ACC112 (cell line): Measurements from ENCODE around the gene ADAD2.
A peak's percentile ranks its signal among the peaks of the same experiment; 100 is the strongest.

ENCODE experiments used
- H2AFZ ChIP-seq: fragments of 200-600 bp; sonication (generic); one replicate; pipeline ENCODE4 v1.6.0; 2017; ENCODE audit warnings: antibody characterized with exemption, low read length; ENCODE audit not compliant: unreplicated experiment
- H3K27ac ChIP-seq: fragments of 200-600 bp; sonication (generic); 2 replicates; pipeline ENCODE4 v1.5.1; 2014; ENCODE audit warnings: low read depth, mild to moderate bottlenecking, antibody characterized with exemption, low read length, moderate library complexity
- H3K27me3 ChIP-seq: fragments of 200-600 bp; sonication (generic); 2 replicates; pipeline ENCODE4 v1.6.1; 2014; ENCODE audit warnings: mild to moderate bottlenecking, antibody characterized with exemption, low read length, moderate library complexity, mixed read lengths; ENCODE audit not compliant: insufficient read depth
- H3K36me3 ChIP-seq: fragments of 200-600 bp; sonication (generic); 2 replicates; pipeline ENCODE4 v1.6.1; 2016; ENCODE audit warnings: mild to moderate bottlenecking, antibody characterized with exemption, low read length, moderate library complexity, mixed read lengths; ENCODE audit not compliant: insufficient read depth
- H3K4me1 ChIP-seq: fragments of 200-600 bp; sonication (generic); one replicate; pipeline ENCODE4 v1.6.1; 2016; ENCODE audit warnings: low read length, mixed read lengths; ENCODE audit not compliant: insufficient read depth, unreplicated experiment, control insufficient read depth
- H3K4me3 ChIP-seq: fragments of 200-600 bp; sonication (generic); 2 replicates; pipeline ENCODE4 v1.5.1; 2014; ENCODE audit warnings: mild to moderate bottlenecking, low read depth, low read length
- H3K79me2 ChIP-seq: fragments of 200-600 bp; sonication (generic); one replicate; pipeline ENCODE4 v1.6.0; 2016; ENCODE audit warnings: low read length; ENCODE audit not compliant: control insufficient read depth, unreplicated experiment, insufficient read depth

The ADAD2 gene

DNA sequence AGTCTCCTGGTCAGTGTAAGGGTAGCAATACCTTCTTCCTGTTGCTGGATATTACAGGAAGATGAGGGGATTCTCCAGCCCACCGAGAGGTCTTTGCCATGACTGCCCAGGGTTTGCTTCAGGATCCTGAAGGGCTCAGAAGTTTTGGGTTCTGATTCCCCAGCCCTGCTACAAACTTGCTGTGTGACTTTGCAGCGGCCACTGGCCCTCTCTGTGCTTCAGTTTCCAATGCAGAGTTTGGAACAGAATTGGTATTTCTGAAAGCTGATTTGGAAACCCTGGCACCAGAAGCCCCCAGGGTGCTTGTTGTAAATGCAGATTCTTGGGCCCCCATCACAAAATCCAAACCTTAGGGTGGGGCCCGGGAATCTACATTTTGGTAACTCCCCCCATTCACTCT lies 34.2 kb downstream of the ADAD2 start:
- no peaks in the 10 kb centered on the region for H3K79me2 ChIP-seq
- no peak overlapping the region for H3K4me3 ChIP-seq
- H3K27me3 ChIP-seq, result no peaks in the 10 kb centered on the region
- H2AFZ ChIP-seq, result no peak overlapping the region
- no peak overlapping the region for H3K27ac ChIP-seq
- peaks cover 26% of the 10 kb centered on the region for H3K4me1 ChIP-seq
- no peaks in the 10 kb centered on the region for H3K36me3 ChIP-seq

GRCh38 chr16:84225571-84225970 lies 34.6 kb downstream of the ADAD2 start:
- no peak overlapping the region for H2AFZ ChIP-seq
- no peak overlapping the region for H3K4me3 ChIP-seq
- no peaks in the 10 kb centered on the region for H3K36me3 ChIP-seq
- no peaks in the 10 kb centered on the region for H3K79me2 ChIP-seq
- H3K27ac ChIP-seq, result no peak overlapping the region
- H3K4me1 ChIP-seq, result peaks cover 26% of the 10 kb centered on the region
- no peaks in the 10 kb centered on the region for H3K27me3 ChIP-seq

DNA sequence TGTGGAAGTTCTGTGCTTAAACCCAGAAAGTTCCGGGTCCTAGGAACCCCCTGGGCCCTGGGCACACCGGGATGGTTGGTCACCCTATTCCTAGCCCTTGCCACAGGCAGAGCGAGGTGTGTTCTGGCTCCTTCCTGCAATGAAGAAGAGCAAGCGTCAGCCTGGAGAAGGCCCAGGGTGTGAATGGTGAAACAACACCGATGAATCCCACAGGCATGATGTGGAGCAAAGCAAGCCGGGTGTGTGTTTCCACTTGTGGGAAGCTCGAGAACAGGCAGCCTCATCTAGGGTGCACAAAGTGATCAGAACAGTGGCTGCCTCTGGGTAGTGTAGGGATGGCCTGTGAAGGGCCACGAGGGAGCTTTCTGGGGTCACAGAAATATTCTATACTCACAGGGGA lies 35.1 kb downstream of the ADAD2 start:
- Histone ChIP-seq H3K27ac (no peak overlapping the region), H2AFZ (no peak overlapping the region), H3K4me3 (no peak overlapping the region), H3K79me2 (no peaks in the 10 kb centered on the region), H3K4me1 (peaks cover 26% of the 10 kb centered on the region), H3K36me3 (no peaks in the 10 kb centered on the region), H3K27me3 (no peaks in the 10 kb centered on the region)

DNA sequence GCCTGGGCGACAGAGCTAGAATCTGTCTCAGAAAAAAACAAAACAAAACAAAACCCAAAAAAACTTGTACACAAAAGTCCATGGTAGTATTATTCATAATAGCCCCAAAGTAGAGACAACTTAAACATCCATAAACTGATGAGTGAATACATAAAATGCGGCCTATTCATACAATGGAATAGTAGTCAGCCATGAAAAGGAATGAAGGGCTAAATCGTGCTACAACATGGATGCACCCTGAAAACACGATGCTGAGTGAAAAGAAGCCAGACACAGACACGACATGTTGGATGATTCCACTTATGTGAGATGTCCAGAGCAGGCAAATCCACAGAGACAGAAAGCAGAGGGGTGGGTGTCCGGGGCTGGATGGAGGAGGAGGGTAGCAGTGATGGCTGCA lies 36.6 kb downstream of the ADAD2 start:
- Histone ChIP-seq H3K27me3 (no peaks in the 10 kb centered on the region), H3K27ac (no peak overlapping the region), H3K36me3 (no peaks in the 10 kb centered on the region), H3K4me3 (no peak overlapping the region), H3K79me2 (no peaks in the 10 kb centered on the region), H3K4me1 (peaks cover 26% of the 10 kb centered on the region), H2AFZ (no peak overlapping the region)

GRCh38 chr16:84228256-84228838 lies 37.4 kb downstream of the ADAD2 start:
- H3K4me1 ChIP-seq, result peaks cover 25% of the 10 kb centered on the region
- no peaks in the 10 kb centered on the region for H3K79me2 ChIP-seq
- H3K27me3 ChIP-seq, result no peaks in the 10 kb centered on the region
- no peaks in the 10 kb centered on the region for H3K36me3 ChIP-seq
- H2AFZ ChIP-seq, result no peak overlapping the region
- H3K27ac ChIP-seq, result peak overlapping the region; percentile 75
- peak overlapping the region; percentile 53 for H3K4me3 ChIP-seq

GRCh38 chr16:84229471-84229870 lies 38.5 kb downstream of the ADAD2 start:
- peaks cover 14% of the 10 kb centered on the region for H3K4me1 ChIP-seq
- no peak overlapping the region for H2AFZ ChIP-seq
- H3K4me3 ChIP-seq, result no peak overlapping the region
- no peaks in the 10 kb centered on the region; the same call in 1 of the 2 replicates for H3K27me3 ChIP-seq
- no peaks in the 10 kb centered on the region for H3K36me3 ChIP-seq
- no peak overlapping the region for H3K27ac ChIP-seq
- H3K79me2 ChIP-seq, result no peaks in the 10 kb centered on the region

- H3K4me3 ChIP-seq, result no peak overlapping the region
- H3K4me1 ChIP-seq, result peaks cover 14% of the 10 kb centered on the region
- peaks cover 8% of the 10 kb centered on the region; the same call in 1 of the 2 replicates for H3K27me3 ChIP-seq
- no peaks in the 10 kb centered on the region for H3K36me3 ChIP-seq
- H2AFZ ChIP-seq, result no peak overlapping the region
- H3K79me2 ChIP-seq, result no peaks in the 10 kb centered on the region
- H3K27ac ChIP-seq, result no peak overlapping the region
Measured at GRCh38 chr16:84232060-84232459, 41.1 kb downstream of the ADAD2 start.

- Histone ChIP-seq H3K79me2 (no peaks in the 10 kb centered on the region), H3K4me1 (peaks cover 9% of the 10 kb centered on the region), H3K36me3 (no peaks in the 10 kb centered on the region), H2AFZ (no peak overlapping the region), H3K27ac (no peak overlapping the region), H3K4me3 (no peak overlapping the region), H3K27me3 (peaks cover 17% of the 10 kb centered on the region)
Measured at GRCh38 chr16:84232969-84233368, 42.0 kb downstream of the ADAD2 start.

- Histone ChIP-seq H3K27ac (no peak overlapping the region), H3K79me2 (no peaks in the 10 kb centered on the region), H3K4me1 (peaks cover 2% of the 10 kb centered on the region), H3K27me3 (peaks cover 19% of the 10 kb centered on the region), H3K4me3 (no peak overlapping the region), H2AFZ (no peak overlapping the region), H3K36me3 (no peaks in the 10 kb centered on the region)
Measured at GRCh38 chr16:84233748-84234147, 42.8 kb downstream of the ADAD2 start.

GRCh38 chr16:84234321-84235241 lies 43.6 kb downstream of the ADAD2 start:
- Histone ChIP-seq H2AFZ (no peak overlapping the region), H3K4me1 (no peaks in the 10 kb centered on the region), H3K4me3 (no peak overlapping the region), H3K27ac (no peak overlapping the region), H3K36me3 (no peaks in the 10 kb centered on the region), H3K79me2 (no peaks in the 10 kb centered on the region), H3K27me3 (peaks cover 25% of the 10 kb centered on the region)

- no peak overlapping the region for H3K27ac ChIP-seq
- H3K4me3 ChIP-seq, result no peak overlapping the region
- H3K4me1 ChIP-seq, result no peaks in the 10 kb centered on the region
- H3K79me2 ChIP-seq, result no peaks in the 10 kb centered on the region
- H3K27me3 ChIP-seq, result peaks cover 40% of the 10 kb centered on the region
- H2AFZ ChIP-seq, result no peak overlapping the region
- H3K36me3 ChIP-seq, result no peaks in the 10 kb centered on the region
Measured at GRCh38 chr16:84236671-84237070, 45.7 kb downstream of the ADAD2 start.
